ENCODE results near the gene FAM222B.
"Not testable (repeated sequence)": the region's sequence is repeated elsewhere in the genome, so short reads cannot be mapped to it uniquely, and the experiment has no call there.

Gene FAM222B

GRCh38 chr17:28720997-28721329, 121.6 kb downstream of the FAM222B start:
- H3K4me3 ChIP-seq (ENCODE audit: low read depth in 1 of 2, low read length in 2 of 2), result peak overlapping the region; percentile 94 to 95
- peak overlapping the region; percentile 10 for H3K27ac ChIP-seq (ENCODE audit: low read depth, low read length)
- peaks cover 39% of the 10 kb centered on the region for H3K36me3 ChIP-seq (ENCODE audit: insufficient read depth, low read length)
- H3K4me1 ChIP-seq (ENCODE audit: insufficient read depth, low read length), result peaks cover 38% of the 10 kb centered on the region
- not testable (repeated sequence) for H3K27me3 ChIP-seq (ENCODE audit: control insufficient read depth in 1 of 2, insufficient read depth in 2 of 2, low read length in 2 of 2); H3K9me3 ChIP-seq (ENCODE audit: low read length)
- H3K9ac ChIP-seq (ENCODE audit: low read length), result peak overlapping the region; percentile 93

- peaks cover 37% of the 10 kb centered on the region for H3K4me1 ChIP-seq (ENCODE audit: insufficient read depth, low read length)
- peak overlapping the region; percentile 93 for H3K9ac ChIP-seq (ENCODE audit: low read length)
- peak overlapping the region; percentile 94 to 95 for H3K4me3 ChIP-seq (ENCODE audit: low read depth in 1 of 2, low read length in 2 of 2)
- peak overlapping the region; percentile 91 for H3K27ac ChIP-seq (ENCODE audit: low read depth, low read length)
- H3K27me3 ChIP-seq (ENCODE audit: control insufficient read depth in 1 of 2, insufficient read depth in 2 of 2, low read length in 2 of 2), result peaks cover 0 to 1% of the 10 kb centered on the region in 2 donors
- H3K9me3 ChIP-seq (ENCODE audit: low read length), result no peaks in the 10 kb centered on the region
- peaks cover 44% of the 10 kb centered on the region for H3K36me3 ChIP-seq (ENCODE audit: insufficient read depth, low read length)
These were observed 122.2 kb downstream of the FAM222B start for GRCh38 chr17:28720247-28720996.

GRCh38 chr17:28719021-28719433, 123.6 kb downstream of the FAM222B start:
- H3K9me3 ChIP-seq (ENCODE audit: low read length), result no peaks in the 10 kb centered on the region
- H3K4me1 ChIP-seq (ENCODE audit: insufficient read depth, low read length), result peaks cover 34% of the 10 kb centered on the region
- no peaks in the 10 kb centered on the region for H3K27me3 ChIP-seq (ENCODE audit: control insufficient read depth in 1 of 2, insufficient read depth in 2 of 2, low read length in 2 of 2)
- H3K36me3 ChIP-seq (ENCODE audit: insufficient read depth, low read length), result peaks cover 46% of the 10 kb centered on the region
- H3K27ac ChIP-seq (ENCODE audit: low read depth, low read length), result peak overlapping the region; percentile 91
- peak overlapping the region; percentile 93 for H3K9ac ChIP-seq (ENCODE audit: low read length)
- H3K4me3 ChIP-seq (ENCODE audit: low read depth in 1 of 2, low read length in 2 of 2), result peak overlapping the region; percentile 36 to 95

- Histone ChIP-seq H3K4me1 (ENCODE audit: insufficient read depth, low read length) (peaks cover 34% of the 10 kb centered on the region), H3K36me3 (ENCODE audit: insufficient read depth, low read length) (peaks cover 42% of the 10 kb centered on the region), H3K9me3 (ENCODE audit: low read length) (no peaks in the 10 kb centered on the region), H3K9ac (ENCODE audit: low read length) (peak overlapping the region; percentile 71), H3K27me3 (ENCODE audit: control insufficient read depth in 1 of 2, insufficient read depth in 2 of 2, low read length in 2 of 2) (no peaks in the 10 kb centered on the region), H3K27ac (ENCODE audit: low read depth, low read length) (peak overlapping the region; percentile 99), H3K4me3 (ENCODE audit: low read depth in 1 of 2, low read length in 2 of 2) (peak overlapping the region; percentile 68 to 71)
These were observed 124.1 kb downstream of the FAM222B start for GRCh38 chr17:28718333-28719020.

GRCh38 chr17:28717578-28718332, 124.8 kb downstream of the FAM222B start, which contains the start of gene RAB34:
Gene RAB34 (minus strand): TSS chr17:28717868. CDS start chr17:28717266, 602 bp downstream.
- H3K4me1 ChIP-seq (ENCODE audit: insufficient read depth, low read length), result peaks cover 34% of the 10 kb centered on the region
- peaks cover 34% of the 10 kb centered on the region for H3K36me3 ChIP-seq (ENCODE audit: insufficient read depth, low read length)
- H3K9me3 ChIP-seq (ENCODE audit: low read length), result no peaks in the 10 kb centered on the region
- peak within 1 kb of the TSS; percentile 71 to 87 for H3K4me3 ChIP-seq (ENCODE audit: low read depth in 1 of 2, low read length in 2 of 2)
- H3K9ac ChIP-seq (ENCODE audit: low read length), result peak within 1 kb of the TSS; percentile 88
- H3K27me3 ChIP-seq (ENCODE audit: control insufficient read depth in 1 of 2, insufficient read depth in 2 of 2, low read length in 2 of 2), result no peaks in the 10 kb centered on the region
- peak within 1 kb of the TSS; percentile 99 for H3K27ac ChIP-seq (ENCODE audit: low read depth, low read length)

GRCh38 chr17:28716740-28717577, 125.6 kb downstream of the FAM222B start:
- H3K27ac ChIP-seq (ENCODE audit: low read depth, low read length), result peak overlapping the region; percentile 95

GRCh38 chr17:28715217-28715616, 127.4 kb downstream of the FAM222B start:
- Histone ChIP-seq H3K4me1 (ENCODE audit: insufficient read depth, low read length) (peaks cover 31% of the 10 kb centered on the region), H3K36me3 (ENCODE audit: insufficient read depth, low read length) (peaks cover 21% of the 10 kb centered on the region), H3K9ac (ENCODE audit: low read length) (no peak overlapping the region), H3K4me3 (ENCODE audit: low read depth in 1 of 2, low read length in 2 of 2) (no peak overlapping the region), H3K27ac (ENCODE audit: low read depth, low read length) (no peak overlapping the region), H3K27me3 (ENCODE audit: control insufficient read depth in 1 of 2, insufficient read depth in 2 of 2, low read length in 2 of 2) (no peaks in the 10 kb centered on the region), H3K9me3 (ENCODE audit: low read length) (no peaks in the 10 kb centered on the region)

More at GRCh38 chr17:28716740-28717577, 125.6 kb downstream of the FAM222B start:
- H3K9me3 ChIP-seq (ENCODE audit: low read length), result no peaks in the 10 kb centered on the region
- peaks cover 40% of the 10 kb centered on the region for H3K4me1 ChIP-seq (ENCODE audit: insufficient read depth, low read length)
- H3K36me3 ChIP-seq (ENCODE audit: insufficient read depth, low read length), result peaks cover 27% of the 10 kb centered on the region
- H3K4me3 ChIP-seq (ENCODE audit: low read depth in 1 of 2, low read length in 2 of 2), result peak overlapping the region; percentile 71 to 87
- no peaks in the 10 kb centered on the region for H3K27me3 ChIP-seq (ENCODE audit: control insufficient read depth in 1 of 2, insufficient read depth in 2 of 2, low read length in 2 of 2)
- H3K9ac ChIP-seq (ENCODE audit: low read length), result peak overlapping the region; percentile 88

GRCh38 chr17:28714281-28714680, 128.3 kb downstream of the FAM222B start:
- Histone ChIP-seq H3K4me1 (ENCODE audit: insufficient read depth, low read length) (peaks cover 31% of the 10 kb centered on the region), H3K4me3 (ENCODE audit: low read depth in 1 of 2, low read length in 2 of 2) (no peak overlapping the region)

GRCh38 chr17:28712705-28713415, 129.7 kb downstream of the FAM222B start:
- H3K27ac ChIP-seq (ENCODE audit: low read depth, low read length), result no peak overlapping the region
- peaks cover 23% of the 10 kb centered on the region for H3K4me1 ChIP-seq (ENCODE audit: insufficient read depth, low read length)
- no peaks in the 10 kb centered on the region for H3K27me3 ChIP-seq (ENCODE audit: control insufficient read depth in 1 of 2, insufficient read depth in 2 of 2, low read length in 2 of 2)
- peak overlapping the region; percentile 68 for H3K9ac ChIP-seq (ENCODE audit: low read length)
- no peak overlapping the region for H3K4me3 ChIP-seq (ENCODE audit: low read depth in 1 of 2, low read length in 2 of 2)
- H3K36me3 ChIP-seq (ENCODE audit: insufficient read depth, low read length), result peaks cover 21% of the 10 kb centered on the region
- no peaks in the 10 kb centered on the region for H3K9me3 ChIP-seq (ENCODE audit: low read length)

More at GRCh38 chr17:28714281-28714680, 128.3 kb downstream of the FAM222B start:
- Histone ChIP-seq H3K36me3 (ENCODE audit: insufficient read depth, low read length) (peaks cover 21% of the 10 kb centered on the region), H3K9ac (ENCODE audit: low read length) (no peak overlapping the region), H3K27ac (ENCODE audit: low read depth, low read length) (no peak overlapping the region), H3K27me3 (ENCODE audit: control insufficient read depth in 1 of 2, insufficient read depth in 2 of 2, low read length in 2 of 2) (no peaks in the 10 kb centered on the region), H3K9me3 (ENCODE audit: low read length) (no peaks in the 10 kb centered on the region)

GRCh38 chr17:28712032-28712704, 130.4 kb downstream of the FAM222B start:
- Histone ChIP-seq H3K4me1 (ENCODE audit: insufficient read depth, low read length) (peaks cover 23% of the 10 kb centered on the region), H3K9me3 (ENCODE audit: low read length) (no peaks in the 10 kb centered on the region), H3K27me3 (ENCODE audit: control insufficient read depth in 1 of 2, insufficient read depth in 2 of 2, low read length in 2 of 2) (no peaks in the 10 kb centered on the region), H3K27ac (ENCODE audit: low read depth, low read length) (peak overlapping the region; percentile 88), H3K4me3 (ENCODE audit: low read depth in 1 of 2, low read length in 2 of 2) (peak overlapping the region; percentile 64 to 72), H3K36me3 (ENCODE audit: insufficient read depth, low read length) (peaks cover 21% of the 10 kb centered on the region), H3K9ac (ENCODE audit: low read length) (peak overlapping the region; percentile 68)
